Measurements from ENCODE around the gene ANKRD44.

GRCh38 chr2:197054437-197054836 is 256.1 kb downstream of the ANKRD44 start:
- TF ChIP-seq EZH2 (IDR thresholded peaks at IDR 0.05; ENCODE audit: borderline replicate concordance, low read length) (no peak), CTCF (conservative IDR thresholded peaks at IDR 0.05 in 1 of 2, IDR thresholded peaks at IDR 0.05 in 1 of 2; ENCODE audit: extremely low read depth in 1 of 2, insufficient read depth in 1 of 2, low read depth in 1 of 2, low read length in 2 of 2) (no peak)

All from mammary epithelial cell (primary cell).